Testis (tissue), 2 donors: Measurements from ENCODE around the gene SNRPD3.
"Not testable (repeated sequence)": the region's sequence is repeated elsewhere in the genome, so short reads cannot be mapped to it uniquely, and the experiment has no call there.

Experiments
- POLR2A ChIP-seq: fragments of 450-650 bp; IDR thresholded peaks from one replicate; pipeline ENCODE4 v1.6.1; 2017; ENCODE audit warnings: antibody characterized with exemption, mild to moderate bottlenecking, moderate library complexity
- TF ChIP-seq, protein P1 (sequence below), 3 experiments: fragments of 450-650 bp in 2 of 3; fragments of 200-600 bp in 1 of 3; sonication (generic) in 1 of 3; IDR thresholded peaks; one replicate each; pipeline ENCODE4 v1.5.1; 2016 to 2019; ENCODE audit warnings: antibody characterized with exemption in 3 of 3, mild to moderate bottlenecking in 2 of 3, moderate library complexity in 1 of 3

GRCh38 chr22:24621244-24621643 lies 65.4 kb downstream of the SNRPD3 start:
- TF ChIP-seq POLR2A, result not testable (repeated sequence)
- TF ChIP-seq, protein P1, sequence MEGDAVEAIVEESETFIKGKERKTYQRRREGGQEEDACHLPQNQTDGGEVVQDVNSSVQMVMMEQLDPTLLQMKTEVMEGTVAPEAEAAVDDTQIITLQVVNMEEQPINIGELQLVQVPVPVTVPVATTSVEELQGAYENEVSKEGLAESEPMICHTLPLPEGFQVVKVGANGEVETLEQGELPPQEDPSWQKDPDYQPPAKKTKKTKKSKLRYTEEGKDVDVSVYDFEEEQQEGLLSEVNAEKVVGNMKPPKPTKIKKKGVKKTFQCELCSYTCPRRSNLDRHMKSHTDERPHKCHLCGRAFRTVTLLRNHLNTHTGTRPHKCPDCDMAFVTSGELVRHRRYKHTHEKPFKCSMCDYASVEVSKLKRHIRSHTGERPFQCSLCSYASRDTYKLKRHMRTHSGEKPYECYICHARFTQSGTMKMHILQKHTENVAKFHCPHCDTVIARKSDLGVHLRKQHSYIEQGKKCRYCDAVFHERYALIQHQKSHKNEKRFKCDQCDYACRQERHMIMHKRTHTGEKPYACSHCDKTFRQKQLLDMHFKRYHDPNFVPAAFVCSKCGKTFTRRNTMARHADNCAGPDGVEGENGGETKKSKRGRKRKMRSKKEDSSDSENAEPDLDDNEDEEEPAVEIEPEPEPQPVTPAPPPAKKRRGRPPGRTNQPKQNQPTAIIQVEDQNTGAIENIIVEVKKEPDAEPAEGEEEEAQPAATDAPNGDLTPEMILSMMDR (IDR thresholded peaks at IDR 0.05), result not testable (repeated sequence)
